K562 (cell line): ENCODE measurements around the gene CBFA2T3. TPM values are rescaled to one million over a fixed set of nuclear protein-coding genes. Genes with fewer than 3 reads are reported as not detected.
"Not testable (repeated sequence)": the region's sequence is repeated elsewhere in the genome, so short reads cannot be mapped to it uniquely, and the experiment has no call there.

ENCODE experiments used
- ATAC-seq: fragments of 200-7000 bp; cut with Tn5 transposase; 3 replicates; pipeline ENCODE4 v1.9.1; 2020; ENCODE audit warnings: moderate library complexity
- BruUV-seq: library from RNA; stranded (reverse); fragments of 400-500 nt; replicated peaks from 2 replicates; lab custom pipeline; 2021; lab: Mats Ljungman, UMichigan
- CTCF ChIA-PET: fragments of 300-600 bp; formaldehyde crosslinking; extraction: SDS; loops from one replicate; lab custom pipeline; 2021; ENCODE audit warnings: low intra/inter-chr PET ratio; lab: Yijun Ruan, JAX
- POLR2A ChIA-PET: fragments of 300-600, 350-650 bp; sonication (Branson Sonifier 250); formaldehyde crosslinking; extraction: SDS; loops from one replicate; lab custom pipeline; 2021; ENCODE audit warnings: antibody characterized with exemption, inconsistent platforms; lab: Yijun Ruan, JAX
- DNase-seq, 4 experiments: peaks; one replicate each; pipeline versions ENCODE4 v3.0.0 to v3.0.0-alpha.2; 2011 to 2018; ENCODE audit warnings: low spot score in 3 of 4, mixed read lengths in 3 of 4; ENCODE audit errors: extremely low read depth in 1 of 4
- FAIRE-seq: peaks from 2 replicates; lab custom pipeline; 2011; peaks lifted over from hg19 to GRCh38; lab: Jason Lieb, UNC
- H2AFZ ChIP-seq: 2 replicates; pipeline ENCODE4 v1.6.0; 2011; ENCODE audit warnings: low read depth, low read length, control low read depth, inconsistent platforms
- H3K27ac ChIP-seq: fragments of 200-600 bp; 3 replicates; pipeline ENCODE4 v1.8.0; 2011; ENCODE audit warnings: low read depth, mild to moderate bottlenecking, control low read depth, inconsistent platforms, low read length, moderate library complexity, mixed read lengths; ENCODE audit errors: extremely low read depth
- H3K27me3 ChIP-seq, 2 experiments: fragments of 300-600 bp in 1 of 2; 2 replicates in 1 of 2; 3 replicates in 1 of 2; pipeline versions ENCODE4 v1.6.0 to v1.8.0; 2011; ENCODE audit warnings: inconsistent platforms in 2 of 2, low read length in 2 of 2, mild to moderate bottlenecking in 1 of 2, mixed read lengths in 1 of 2, moderate library complexity in 1 of 2; ENCODE audit not compliant: control insufficient read depth in 2 of 2, insufficient read depth in 2 of 2
- H3K36me3 ChIP-seq: fragments of 300-600 bp; 3 replicates; pipeline ENCODE4 v1.8.0; 2011; ENCODE audit warnings: mild to moderate bottlenecking, low read length, inconsistent platforms; ENCODE audit not compliant: control insufficient read depth, insufficient read depth
- H3K4me1 ChIP-seq, 2 experiments: fragments of 200-600 bp in 1 of 2; replicated peaks in 1 of 2; 2 replicates in 1 of 2; 3 replicates in 1 of 2; pipeline versions ENCODE4 v1.5.1 to v1.8.0; 2011; ENCODE audit warnings: inconsistent platforms in 2 of 2, low read length in 2 of 2, mild to moderate bottlenecking in 1 of 2, mixed read lengths in 1 of 2, moderate library complexity in 1 of 2; ENCODE audit not compliant: control insufficient read depth in 2 of 2, insufficient read depth in 2 of 2
- H3K4me2 ChIP-seq: 2 replicates; pipeline ENCODE4 v1.6.1; 2011; ENCODE audit warnings: low read length, control low read depth, inconsistent platforms, mixed read lengths; ENCODE audit not compliant: insufficient read depth
- H3K4me3 ChIP-seq: fragments of 200-600 bp; sonication (generic), shearing (Covaris generic); 2 replicates; pipeline ENCODE4 v1.5.1; 2016; ENCODE audit warnings: control low read depth, inconsistent platforms
- H3K79me2 ChIP-seq: fragments of 200-600 bp; 3 replicates; pipeline ENCODE4 v1.8.0; 2011; ENCODE audit warnings: low read length, inconsistent platforms; ENCODE audit not compliant: control insufficient read depth, insufficient read depth
- H3K9ac ChIP-seq, 2 experiments: 2 replicates each; pipeline versions ENCODE4 v1.6.0 to v1.6.1; 2011; ENCODE audit warnings: low read depth in 2 of 2, low read length in 2 of 2, control low read depth in 1 of 2, inconsistent platforms in 1 of 2, mild to moderate bottlenecking in 1 of 2, mixed read lengths in 1 of 2; ENCODE audit not compliant: insufficient read depth in 1 of 2
- H3K9me1 ChIP-seq: one replicate; pipeline ENCODE4 v1.6.0; 2011; ENCODE audit warnings: inconsistent platforms, mild to moderate bottlenecking, low read length, moderate library complexity; ENCODE audit not compliant: control insufficient read depth, insufficient read depth
- H3K9me3 ChIP-seq: replicated peaks from 2 replicates; pipeline ENCODE4 v1.5.1; 2011; ENCODE audit warnings: low read depth, low read length, inconsistent platforms; ENCODE audit not compliant: control insufficient read depth, insufficient read depth
- H4K20me1 ChIP-seq: replicated peaks from 2 replicates; pipeline ENCODE4 v1.6.1; 2011; ENCODE audit warnings: low read length, inconsistent platforms, mixed read lengths; ENCODE audit not compliant: control insufficient read depth, insufficient read depth
- ADNP ChIP-seq: fragments of 200-800 bp; sonication (Bioruptor generic); IDR thresholded peaks from 2 replicates; pipeline ENCODE4 v1.6.1; 2016; ENCODE audit warnings: missing genetic modification characterization, missing compliant biosample characterization
- CBX1 ChIP-seq: sonication (generic); IDR thresholded peaks from 2 replicates; pipeline ENCODE4 v1.6.1; 2016; ENCODE audit warnings: antibody characterized with exemption, low read depth, mild to moderate bottlenecking
- POLR2G ChIP-seq: fragments of 200-400 bp; formaldehyde crosslinking; IDR thresholded peaks from 2 replicates; pipeline ENCODE4 v1.6.1; 2017; ENCODE audit warnings: low read depth, mild to moderate bottlenecking, antibody characterized with exemption, low read length, moderate library complexity
- RBM22 ChIP-seq: fragments of 200-400 bp; formaldehyde crosslinking; IDR thresholded peaks from 2 replicates; pipeline ENCODE4 v1.6.1; 2018; ENCODE audit warnings: low read length, low read depth; ENCODE audit not compliant: poor library complexity, severe bottlenecking
- SUPT5H ChIP-seq: fragments of 450-650 bp; IDR thresholded peaks from 2 replicates; pipeline ENCODE4 v1.6.1; 2016
- ZNF263 ChIP-seq: sonication (generic); formaldehyde crosslinking; IDR thresholded peaks from 2 replicates; pipeline ENCODE4 v1.8.0; 2022; ENCODE audit warnings: mild to moderate bottlenecking, missing genetic modification reagents, borderline replicate concordance
- WGBS: fragments of 100-300 bp; shearing (Covaris generic); methylation state at CpG from one replicate; pipeline ENCODE4 v1.1.6; 2016; ENCODE audit warnings: low coverage, mixed read lengths; ENCODE audit not compliant: insufficient coverage; ENCODE audit errors: missing lambda C conversion rate; 5-methylcytosine and 5-hydroxymethylcytosine counted together
- in situ Hi-C: fragments of 300-500 bp; cut with MboI; formaldehyde crosslinking; loops from 4 replicates; pipeline ENCODE4 v1.15.0; 2018; ENCODE audit warnings: inconsistent platforms, mixed read lengths
- intact Hi-C: fragments of 100-400 bp; cut with micrococcal nuclease; formaldehyde crosslinking; loops from 2 replicates; pipeline ENCODE4 v1.14.2; 2022
- polyA plus RNA-seq, 8 experiments: library from polyadenylated mRNA; depleted of rRNA in 4 of 8; stranded (reverse) in 5 of 8; unstranded in 3 of 8; fragments of >200 nt; fragmentation: Nextera tagmentation in 2 of 8; fragmentation: Illumina TruSeq in 1 of 8; extraction: Ambion mirVana in 2 of 8; extraction: Trizol in 1 of 8; gene quantifications; 2 replicates each; pipeline versions ENCODE4 v1.2.1 to v1.2.3, GENCODE V29; 2011 to 2014; ENCODE audit warnings: inconsistent platforms in 1 of 8, missing spikeins in 1 of 8
- total RNA-seq, 7 experiments: library from RNA; depleted of rRNA in 6 of 7; stranded (reverse); fragments of >200 nt in 6 of 7; fragmentation: Illumina TruSeq in 2 of 7; extraction: Trizol in 2 of 7; gene quantifications; 2 replicates each; pipeline versions ENCODE4 v1.2.1 to v1.2.3, GENCODE V29; 2011 to 2021; ENCODE audit warnings: low replicate concordance in 1 of 7
- TF ChIP-seq, protein P1 (sequence below): sonication (generic); formaldehyde crosslinking; IDR thresholded peaks from 2 replicates; pipeline ENCODE4 v1.8.1; 2023; ENCODE audit warnings: mild to moderate bottlenecking, missing genetic modification reagents

CBFA2T3 gene
- total and polyA plus RNA-seq, 9 of the 15 experiments (the other 6 are each of a cell fraction or from before 2014, with no cell fraction given) = 2.3 to 145 (median 6.7) TPM

DNA sequence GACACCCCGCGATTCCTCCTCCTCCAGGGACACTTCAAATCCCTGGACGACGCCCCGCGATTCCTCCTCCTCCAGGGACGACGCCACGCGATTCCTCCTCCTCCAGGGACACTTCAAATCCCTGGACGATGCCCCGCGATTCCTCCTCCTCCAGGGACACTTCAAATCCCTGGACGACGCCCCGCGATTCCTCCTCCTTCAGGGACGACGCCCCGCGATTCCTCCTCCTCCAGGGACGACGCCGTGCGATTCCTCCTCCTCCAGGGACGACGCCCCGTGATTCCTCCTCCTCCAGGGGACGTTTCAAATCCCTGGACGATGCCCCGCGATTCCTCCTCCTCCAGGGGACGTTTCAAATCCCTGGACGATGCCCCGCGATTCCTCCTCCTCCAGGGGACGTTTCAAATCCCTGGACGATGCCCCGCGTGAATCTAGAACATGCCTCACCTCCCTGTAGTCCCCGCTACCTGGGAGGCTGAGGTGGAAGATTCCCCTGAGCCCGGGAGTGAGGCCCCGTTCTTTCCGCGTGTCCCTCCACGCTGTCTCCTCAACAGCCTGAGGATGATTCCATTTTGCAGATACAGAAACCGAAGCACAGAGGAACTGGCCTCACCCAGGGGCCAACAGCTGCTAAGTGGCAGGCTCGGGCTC is 87.2 kb downstream of the CBFA2T3 start:
- Histone ChIP-seq H3K36me3 (peaks cover 86% of the 10 kb centered on the region), H3K79me2 (peaks cover 27% of the 10 kb centered on the region), H3K4me1 (peaks cover 0 to 55% of the 10 kb centered on the region in 2 experiments; a peak in 3 of 5 replicates), H3K9me3 (peaks cover 29% of the 10 kb centered on the region)
- H3K9ac ChIP-seq, H3K27me3 ChIP-seq, H2AFZ ChIP-seq, intact Hi-C loops, H3K4me2 ChIP-seq, FAIRE-seq, ATAC-seq, H3K27ac ChIP-seq, DNase-seq, CTCF ChIA-PET, in situ Hi-C loops, BruUV-seq, H3K9me1 ChIP-seq, H4K20me1 ChIP-seq, H3K4me3 ChIP-seq: not testable (repeated sequence)
- POLR2A ChIA-PET = interaction anchor here (0.6 to 1.0 kb wide), 3 partner anchors 16 to 493 kb away, joined by 3 read pairs; no protein-coding TSS in a partner anchor
- 96% methylated on average over 19 of the region's 48 CpGs for WGBS
- TF ChIP-seq POLR2G = peak; percentile 52; the same call in 1 of the 2 replicates
- peak; percentile 88 for TF ChIP-seq RBM22
- TF ChIP-seq CBX1 = peak; percentile 42; the same call in 1 of the 2 replicates
- 0 out of 2 replicates have a peak, but pooled peaks have one; percentile 12 for TF ChIP-seq ADNP (tag)
- TF ChIP-seq, protein P1, sequence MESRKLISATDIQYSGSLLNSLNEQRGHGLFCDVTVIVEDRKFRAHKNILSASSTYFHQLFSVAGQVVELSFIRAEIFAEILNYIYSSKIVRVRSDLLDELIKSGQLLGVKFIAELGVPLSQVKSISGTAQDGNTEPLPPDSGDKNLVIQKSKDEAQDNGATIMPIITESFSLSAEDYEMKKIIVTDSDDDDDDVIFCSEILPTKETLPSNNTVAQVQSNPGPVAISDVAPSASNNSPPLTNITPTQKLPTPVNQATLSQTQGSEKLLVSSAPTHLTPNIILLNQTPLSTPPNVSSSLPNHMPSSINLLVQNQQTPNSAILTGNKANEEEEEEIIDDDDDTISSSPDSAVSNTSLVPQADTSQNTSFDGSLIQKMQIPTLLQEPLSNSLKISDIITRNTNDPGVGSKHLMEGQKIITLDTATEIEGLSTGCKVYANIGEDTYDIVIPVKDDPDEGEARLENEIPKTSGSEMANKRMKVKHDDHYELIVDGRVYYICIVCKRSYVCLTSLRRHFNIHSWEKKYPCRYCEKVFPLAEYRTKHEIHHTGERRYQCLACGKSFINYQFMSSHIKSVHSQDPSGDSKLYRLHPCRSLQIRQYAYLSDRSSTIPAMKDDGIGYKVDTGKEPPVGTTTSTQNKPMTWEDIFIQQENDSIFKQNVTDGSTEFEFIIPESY (CRISPR knock-in tag) = peak; percentile 75
- TF ChIP-seq SUPT5H = 0 out of 2 replicates have a peak, but pooled peaks have one; percentile 19
- 0 out of 2 replicates have a peak, but pooled peaks have one; percentile 1 for TF ChIP-seq ZNF263 (CRISPR knock-in tag)
